Muscle of back (tissue), 11 donors: ENCODE data around the gene CASK. TPM values are rescaled to one million over a fixed set of nuclear protein-coding genes. Genes with fewer than 3 reads are reported as not detected.
A peak's percentile ranks its signal among the peaks of the same experiment; 100 is the strongest.

Experiments used
- DNase-seq, 3 donors: peaks; one replicate each; pipeline versions ENCODE4 v3.0.0 to v3.0.0-alpha.2; 2013
- polyA plus RNA-seq, 10 donors: library from polyadenylated mRNA; unstranded; fragments of 120-200 nt; gene quantifications; one replicate each; pipeline ENCODE4 v1.2.1, GENCODE V29; 2013; ENCODE audit not compliant: insufficient read length in 10 of 10

Gene CASK
- polyA plus RNA-seq, 10 donors = 19.8 to 40.3 (median 26.1) TPM

DNA sequence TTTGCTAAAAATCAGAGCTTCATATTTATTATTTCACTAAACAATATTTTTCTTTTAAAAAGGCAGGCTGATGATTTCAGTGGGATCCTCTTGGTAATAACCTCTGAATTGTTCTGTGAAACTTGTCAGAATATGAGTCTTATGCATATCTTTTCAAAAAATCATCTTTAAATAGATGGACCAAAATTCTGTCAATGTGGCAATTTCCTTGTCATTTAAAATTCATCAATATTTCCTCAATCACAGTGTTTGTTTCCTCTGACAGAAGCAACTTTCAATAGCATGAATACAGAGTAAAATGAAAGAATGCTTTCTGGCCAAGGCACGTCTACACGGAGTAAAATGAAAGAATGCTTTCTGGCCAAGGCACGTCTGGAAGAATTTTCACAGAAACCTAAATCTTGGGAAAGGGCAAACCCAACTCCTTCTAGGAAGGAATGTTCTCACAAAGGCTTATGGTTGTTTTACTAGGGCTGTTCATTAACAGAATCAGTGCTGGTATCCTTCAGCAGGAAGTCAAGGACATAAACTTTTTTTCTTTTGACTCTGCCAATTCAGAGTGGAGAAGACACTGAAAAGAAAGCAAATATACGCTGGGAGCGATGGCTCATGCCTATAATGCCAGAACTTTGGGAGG is 333.6 kb downstream of the CASK start:
- DNase-seq = peak; percentile 17 to 65 (median 40)

DNA sequence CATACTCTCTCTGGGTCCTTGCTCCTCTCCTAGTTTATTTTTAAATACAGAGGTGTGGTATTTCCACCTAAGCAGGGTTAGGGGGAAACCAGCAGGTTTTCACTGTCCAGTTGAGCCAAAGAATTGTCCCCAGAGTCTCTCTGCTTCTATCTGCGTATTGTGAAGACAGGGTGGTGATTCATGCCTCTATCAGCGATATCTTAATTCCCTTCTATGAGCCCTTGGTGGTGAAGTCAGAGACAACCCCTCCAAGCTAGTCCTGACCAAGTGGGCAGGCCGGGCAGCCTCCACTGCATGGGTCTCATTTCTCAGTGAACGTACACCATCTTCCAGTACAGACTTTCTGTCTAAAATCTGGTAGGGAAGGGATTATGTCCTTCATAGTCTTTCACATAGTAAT is 335.1 kb downstream of the CASK start:
- no peak for DNase-seq

DNA sequence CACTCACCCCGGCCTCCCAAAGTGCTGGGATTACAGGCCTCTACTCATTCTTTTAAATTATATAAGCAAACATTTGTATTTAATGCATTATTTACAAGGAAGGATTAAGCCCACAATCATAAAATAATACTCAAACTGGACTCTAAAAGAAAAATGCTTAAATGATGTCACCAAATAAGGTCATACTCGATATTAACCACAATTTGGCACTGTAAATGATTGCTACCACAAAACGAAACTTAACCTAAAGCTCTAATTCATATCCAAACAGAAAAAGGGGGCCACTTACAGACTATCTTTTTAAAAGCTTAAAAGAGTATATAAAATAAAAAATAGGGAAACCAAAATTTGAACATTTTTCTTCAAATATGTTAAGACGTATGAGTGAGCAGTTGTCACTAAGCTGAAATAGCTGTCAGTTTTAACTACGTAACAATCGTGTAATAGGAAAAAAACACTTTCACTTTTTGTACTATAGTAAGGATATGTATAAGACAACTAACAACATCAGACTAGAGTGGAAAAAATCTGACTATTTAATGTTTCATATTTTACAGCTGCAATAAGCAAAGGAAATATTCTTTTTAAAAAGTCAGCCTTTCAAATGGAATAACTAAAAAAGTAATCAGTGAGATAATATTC is 342.8 kb downstream of the CASK start:
- DNase-seq = no peak

DNA sequence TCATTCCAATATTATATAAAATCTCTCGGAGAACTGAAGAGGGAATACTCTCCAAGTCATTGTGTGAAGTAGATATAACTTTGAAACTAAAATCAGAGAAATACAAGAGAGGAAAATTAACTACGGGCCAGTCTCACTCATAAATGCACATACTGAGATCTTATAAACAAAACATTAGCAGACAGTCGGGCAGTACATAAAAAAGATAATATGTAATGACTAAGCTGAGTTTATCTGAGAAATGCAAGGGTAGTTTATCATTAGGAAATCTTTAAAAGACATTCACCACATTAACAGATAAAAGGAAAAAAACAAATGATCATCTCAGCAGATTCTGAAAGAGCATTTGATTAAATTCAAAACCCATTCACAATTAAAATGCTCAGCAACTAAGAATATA is 359.5 kb downstream of the CASK start:
- DNase-seq = no peak

DNA sequence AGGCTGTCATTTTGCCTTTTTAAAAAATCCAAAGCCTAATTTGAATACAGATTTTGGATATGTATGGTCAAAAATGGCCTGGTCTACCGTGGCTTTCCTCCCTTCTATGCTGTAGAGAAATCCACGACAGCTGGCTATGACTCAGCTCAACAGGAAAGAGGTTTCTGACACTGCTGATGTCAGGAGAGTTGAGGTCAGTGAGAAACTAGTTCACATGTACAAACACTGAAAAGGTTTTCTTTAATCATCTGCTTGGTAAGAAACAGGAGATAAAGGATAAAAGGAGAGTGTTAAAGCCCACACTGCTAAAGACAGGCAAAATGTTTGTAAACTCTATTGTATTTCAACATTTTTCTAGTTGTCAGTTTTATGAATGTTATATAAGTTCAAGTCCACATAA is 362.3 kb downstream of the CASK start:
- DNase-seq = peak; percentile 24 to 41 (median 39)

- DNase-seq = peak; percentile 37 to 67 (median 38)
These were observed 363.9 kb downstream of the CASK start for GRCh38 chrX:41559235-41560052.

GRCh38 chrX:41558531-41558930 is 364.8 kb downstream of the CASK start:
- peak in 2 of 3 donors; percentile 27 to 49 for DNase-seq

DNA sequence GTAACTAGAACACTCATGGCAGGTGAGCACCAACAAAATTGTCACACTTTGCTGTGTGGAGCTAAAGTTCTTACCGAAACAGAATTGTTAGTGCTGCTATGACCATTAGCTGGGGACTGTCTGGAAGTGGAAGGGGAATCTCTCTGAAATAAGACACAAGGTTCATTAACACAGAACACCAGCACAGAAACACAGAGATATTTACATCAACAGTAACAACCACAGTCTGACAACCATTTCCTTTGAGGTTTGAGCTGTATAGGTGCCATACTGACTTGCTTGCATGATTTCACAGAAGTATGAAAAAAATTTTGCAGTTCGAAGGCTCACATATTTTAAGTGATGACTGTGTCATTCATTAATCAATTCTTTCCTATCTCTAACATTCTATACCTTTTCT is 366.4 kb downstream of the CASK start:
- no peak for DNase-seq

GRCh38 chrX:41553688-41554087 is 369.7 kb downstream of the CASK start:
- peak in 2 of 3 donors; percentile 21 to 39 for DNase-seq

GRCh38 chrX:41548411-41548810 is 374.9 kb downstream of the CASK start:
- no peak for DNase-seq

DNA sequence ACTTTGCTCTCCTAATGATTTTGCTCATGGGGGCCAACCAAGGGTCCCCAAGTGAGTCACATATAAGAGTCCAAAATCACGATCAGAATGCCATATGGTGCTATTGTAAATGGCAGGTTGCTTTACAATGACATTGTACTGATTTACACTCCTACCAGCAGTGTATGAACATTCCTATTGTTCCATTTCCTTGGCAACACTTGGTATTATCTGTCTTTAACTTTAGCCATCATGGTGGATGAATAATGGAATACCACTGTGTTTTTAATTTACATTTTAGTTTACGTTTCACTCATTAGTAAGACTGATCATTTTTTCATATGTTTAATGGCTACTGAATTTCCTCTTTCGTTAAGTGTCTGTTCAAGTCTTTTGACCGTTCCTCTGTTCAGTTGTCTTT is 379.7 kb downstream of the CASK start:
- DNase-seq = no peak

GRCh38 chrX:41543025-41543424 is 380.3 kb downstream of the CASK start:
- DNase-seq = no peak

DNA sequence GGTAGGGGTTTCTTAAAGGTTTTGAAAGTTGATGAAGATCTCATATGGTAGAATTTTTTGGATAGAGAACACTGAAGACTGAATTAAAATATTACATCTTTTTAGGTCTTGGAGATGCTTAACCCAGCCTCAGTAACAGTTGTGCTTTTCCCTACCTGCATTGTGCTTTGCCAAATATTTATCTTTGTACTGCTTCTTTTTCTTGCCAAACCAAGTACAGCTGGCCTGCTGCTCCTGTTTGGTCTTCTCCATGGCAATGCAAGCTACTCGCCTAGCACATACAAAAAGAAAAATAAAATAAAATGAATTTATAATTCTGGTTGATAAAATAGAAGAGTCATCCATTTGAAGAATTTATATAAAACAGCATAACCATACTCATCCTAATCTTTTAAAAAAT is 380.8 kb downstream of the CASK start:
- no peak for DNase-seq

DNA sequence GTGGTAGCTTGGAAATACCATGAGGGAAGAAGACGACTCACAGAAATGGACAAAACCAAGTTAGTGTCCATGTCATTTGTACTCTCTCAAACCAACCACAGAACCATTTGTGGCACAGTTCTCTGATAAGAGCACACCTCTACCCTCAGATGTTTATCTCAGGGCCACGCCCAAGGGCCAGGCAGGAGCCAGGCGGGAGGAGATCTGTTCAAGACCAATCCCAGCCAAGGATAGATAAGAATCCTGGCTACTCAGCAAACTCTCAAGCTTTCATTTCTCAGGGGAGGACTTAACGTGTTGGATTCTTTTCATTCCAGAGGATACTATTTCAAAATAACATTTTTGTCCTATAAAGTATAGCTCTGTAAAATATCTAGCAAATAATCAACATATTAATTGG is 381.2 kb downstream of the CASK start:
- no peak for DNase-seq

DNA sequence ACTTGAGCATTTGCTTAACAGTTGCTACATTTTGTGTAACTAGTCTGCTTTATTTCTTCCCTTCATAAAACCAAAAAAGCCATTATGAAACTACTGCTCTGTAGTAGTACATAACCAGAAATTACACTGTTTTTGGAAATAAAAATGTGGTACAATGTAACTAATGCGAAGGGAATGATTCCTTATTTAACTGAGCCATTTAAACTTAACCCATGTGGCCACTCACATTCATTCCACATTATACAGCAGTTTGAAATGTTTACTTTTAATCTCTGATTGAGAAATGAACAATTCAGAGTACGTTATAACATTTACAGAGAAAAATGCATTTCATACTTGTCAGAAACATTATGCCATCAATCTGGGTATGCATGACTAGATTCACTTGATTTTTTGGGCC is 382.0 kb downstream of the CASK start:
- DNase-seq = no peak

GRCh38 chrX:41538707-41539106 is 384.6 kb downstream of the CASK start:
- peak in 1 of 3 donors; percentile 26 for DNase-seq

- no peak for DNase-seq
These were observed 393.3 kb downstream of the CASK start for GRCh38 chrX:41530085-41530484.

- no peak for DNase-seq
These were observed 394.1 kb downstream of the CASK start for GRCh38 chrX:41529221-41529620.

DNA sequence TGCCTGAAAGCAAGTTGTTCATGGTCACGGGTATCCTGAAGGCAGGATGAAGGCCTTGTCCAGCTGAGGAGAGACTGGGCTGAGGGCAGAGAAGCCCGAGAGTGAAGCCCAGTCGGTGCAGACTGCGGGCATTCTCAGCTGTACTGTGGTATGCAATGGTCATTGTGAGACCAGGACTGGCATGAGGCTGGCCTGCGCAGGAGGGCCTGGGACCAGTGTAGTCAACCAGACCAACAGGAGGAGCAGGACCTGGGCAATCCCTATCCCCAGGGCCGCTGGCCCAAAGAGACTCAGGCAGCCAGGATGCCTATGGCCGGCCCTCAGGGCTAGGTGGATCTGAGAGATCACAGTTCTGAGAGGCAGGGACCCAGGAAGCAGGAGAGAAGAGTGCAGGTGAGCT is 394.6 kb downstream of the CASK start:
- no peak for DNase-seq

DNA sequence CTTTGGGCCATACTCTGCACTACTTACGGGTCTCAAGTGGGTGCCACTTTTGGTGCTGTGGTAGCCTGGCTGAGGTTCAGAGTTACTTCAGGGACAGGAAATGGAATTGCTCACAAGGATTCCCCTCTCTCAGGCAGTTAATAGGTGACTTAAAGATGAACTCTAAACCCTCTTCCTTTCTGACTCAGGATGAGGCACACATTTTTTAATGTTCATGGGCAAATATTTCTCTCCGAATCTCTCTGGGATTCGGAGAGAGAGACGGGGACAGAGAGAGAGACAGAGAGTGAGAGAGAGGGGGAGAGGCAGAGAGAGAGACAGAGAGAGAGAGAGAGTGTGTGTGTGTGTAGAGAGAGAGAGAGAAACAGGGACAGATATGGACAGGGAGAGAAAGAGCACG is 396.4 kb downstream of the CASK start:
- DNase-seq = peak in 1 of 3 donors; percentile 9

DNA sequence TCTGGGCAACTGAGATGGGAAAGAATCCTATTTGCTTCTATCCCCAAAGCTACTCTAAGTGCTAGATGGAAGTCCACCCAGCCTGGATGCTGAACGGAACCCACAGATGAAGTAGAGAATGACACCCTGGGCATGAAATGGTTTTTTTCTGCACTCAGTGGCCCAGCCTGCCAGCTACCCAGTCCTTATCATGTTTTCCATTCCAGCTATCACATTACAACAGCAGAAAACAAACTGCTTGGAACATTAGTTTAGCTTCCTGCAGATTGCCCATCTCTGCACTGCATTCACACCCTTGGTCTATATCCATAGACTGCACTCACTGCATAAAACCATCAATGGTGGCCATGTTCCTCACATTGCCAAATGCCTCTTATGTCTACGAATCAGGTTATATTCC is 397.1 kb downstream of the CASK start:
- no peak for DNase-seq

DNA sequence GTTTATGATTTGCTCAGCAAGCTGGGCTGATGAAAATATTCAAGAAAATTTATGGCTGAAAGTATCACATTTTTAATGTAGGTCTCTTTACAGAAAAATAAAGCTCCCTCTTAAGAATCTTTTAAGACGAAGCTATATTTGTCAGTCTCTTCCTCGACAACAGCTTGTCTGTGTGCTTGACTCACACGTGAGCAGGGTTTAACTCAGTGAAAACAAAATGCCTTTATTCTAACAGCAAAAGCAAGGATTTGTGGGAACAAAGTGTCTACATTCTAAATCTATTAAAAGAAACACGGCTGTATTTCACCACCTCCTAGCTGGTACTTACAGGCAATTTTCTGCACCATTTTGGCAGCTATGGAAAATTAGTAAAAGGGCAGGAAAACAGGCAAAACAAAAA is 400.7 kb downstream of the CASK start:
- DNase-seq = no peak

DNA sequence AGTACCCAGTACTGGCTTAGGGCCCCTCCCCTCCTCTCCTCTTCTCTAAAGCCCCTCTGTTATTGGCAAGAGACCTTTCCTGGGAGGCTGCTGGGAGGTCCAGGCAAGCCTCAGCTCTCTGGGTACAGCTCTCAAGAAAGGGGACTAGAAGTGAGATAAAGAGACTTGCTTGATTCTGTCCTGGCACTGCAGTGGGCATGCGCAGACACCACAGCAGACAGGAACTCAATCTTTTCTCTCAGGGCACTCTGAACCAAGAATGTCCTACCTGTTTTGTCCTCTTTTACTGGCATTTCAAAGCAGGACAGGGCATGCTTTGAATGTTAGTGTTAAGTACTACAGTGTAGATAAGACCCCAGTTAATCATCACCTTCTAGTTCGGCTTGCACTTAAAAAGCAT is 401.3 kb downstream of the CASK start:
- no peak for DNase-seq
